Kidney epithelial cell (primary cell): Measurements from ENCODE around the gene SLC6A9. TPM values are rescaled to one million over a fixed set of nuclear protein-coding genes. Genes with fewer than 3 reads are reported as not detected.

ENCODE experiments used
- DNase-seq: peaks from one replicate; pipeline ENCODE4 v3.0.0-alpha.2; 2010; ENCODE audit warnings: low read depth
- H3K27me3 ChIP-seq: 2 replicates; pipeline ENCODE4 v1.6.0; 2011; ENCODE audit warnings: low read length; ENCODE audit not compliant: control insufficient read depth, insufficient read depth
- H3K36me3 ChIP-seq: 2 replicates; pipeline ENCODE4 v1.5.1; 2011; ENCODE audit warnings: low read length; ENCODE audit not compliant: control insufficient read depth, insufficient read depth
- H3K4me3 ChIP-seq: 2 replicates; pipeline ENCODE4 v1.5.1; 2011; ENCODE audit warnings: low read depth, mild to moderate bottlenecking, control low read depth, low read length
- CTCF ChIP-seq: IDR thresholded peaks from 2 replicates; pipeline ENCODE4 v1.5.1; 2011; ENCODE audit warnings: mild to moderate bottlenecking, moderate library complexity, low read length, control low read depth, inconsistent platforms; ENCODE audit not compliant: insufficient read depth, poor library complexity, severe bottlenecking
- total RNA-seq: library from RNA; depleted of rRNA; stranded (reverse); fragments of >200 nt; gene quantifications from 2 replicates; pipeline ENCODE4 v1.2.3, GENCODE V29; 2015

SLC6A9 gene
- total RNA-seq, 1 donor from 2014 or later, result 22.4 TPM

DNA sequence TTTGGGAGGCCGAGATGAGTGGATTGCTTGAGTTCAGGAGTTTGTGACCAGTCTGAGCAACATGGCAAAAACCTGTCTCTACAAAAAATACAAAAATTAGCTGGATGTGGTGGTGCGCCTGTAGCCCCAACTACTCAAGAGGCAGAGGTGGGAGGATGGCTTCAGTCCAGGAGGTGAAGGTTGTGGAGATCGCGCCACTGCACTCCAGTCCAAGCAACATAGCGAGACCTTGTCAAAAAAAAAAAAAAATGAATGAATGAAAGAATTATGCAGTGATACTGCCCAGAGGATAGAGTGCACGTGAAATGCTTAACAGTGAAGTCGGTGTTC, 61.9 kb downstream of the SLC6A9 start:
- DNase-seq, result no peak
- no peaks in the 10 kb centered on the region for H3K36me3 ChIP-seq

GRCh38 chr1:43968348-43968948, 62.8 kb downstream of the SLC6A9 start:
- no peaks in the 10 kb centered on the region for H3K36me3 ChIP-seq
- no peak overlapping the region for H3K4me3 ChIP-seq
- no peak for DNase-seq
- no peak for TF ChIP-seq CTCF
- no peaks in the 10 kb centered on the region for H3K27me3 ChIP-seq

More for the DNA sequence above, 61.9 kb downstream of the SLC6A9 start:
- no peak for TF ChIP-seq CTCF
- Histone ChIP-seq H3K4me3 (no peak overlapping the region), H3K27me3 (no peaks in the 10 kb centered on the region)

DNA sequence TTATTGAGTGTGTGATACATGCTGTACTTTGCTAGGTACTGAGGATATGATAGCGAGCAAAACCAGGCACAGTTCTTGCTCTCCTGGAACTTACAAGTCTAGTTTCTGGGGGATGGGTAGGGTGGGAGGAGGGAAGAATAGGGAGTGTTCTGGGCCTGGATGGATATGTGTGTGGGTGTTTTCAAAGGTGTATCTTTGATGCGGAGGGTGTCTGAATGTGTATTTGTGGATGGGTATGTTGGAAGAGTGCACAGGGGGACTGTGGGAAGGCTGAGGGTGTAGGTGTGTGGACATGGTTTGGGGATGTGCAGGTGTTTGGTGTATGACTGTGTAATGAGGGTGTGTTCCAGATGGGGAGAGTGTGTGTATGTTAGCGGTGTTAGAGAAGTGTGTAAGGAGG, 65.9 kb downstream of the SLC6A9 start:
- no peak overlapping the region for H3K4me3 ChIP-seq

DNA sequence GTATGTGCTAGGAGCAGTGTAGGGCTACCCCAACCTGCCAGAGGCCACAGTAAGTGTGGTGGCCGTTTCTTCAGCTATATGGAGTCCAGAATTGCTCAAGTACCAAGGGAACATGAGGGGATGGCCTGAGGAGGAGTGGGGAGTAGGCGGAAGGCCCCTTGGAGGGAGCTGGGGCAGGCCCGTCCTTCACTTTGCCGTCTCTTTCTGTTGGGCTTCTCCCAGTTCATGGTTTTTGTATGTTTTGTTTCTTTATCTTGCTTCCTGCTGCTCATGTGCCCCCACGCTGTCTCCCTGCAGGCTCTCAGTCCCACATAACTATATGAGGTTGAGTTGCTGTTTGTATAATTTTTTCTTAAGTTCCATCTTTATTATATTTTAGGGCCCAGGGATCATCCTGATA, 67.4 kb downstream of the SLC6A9 start:
- Histone ChIP-seq H3K4me3 (no peak overlapping the region), H3K36me3 (no peaks in the 10 kb centered on the region), H3K27me3 (no peaks in the 10 kb centered on the region)
- no peak for TF ChIP-seq CTCF
- DNase-seq, result no peak

More for the DNA sequence above, 65.9 kb downstream of the SLC6A9 start:
- DNase-seq, result no peak
- Histone ChIP-seq H3K36me3 (no peaks in the 10 kb centered on the region), H3K27me3 (no peaks in the 10 kb centered on the region)
- no peak for TF ChIP-seq CTCF

- no peaks in the 10 kb centered on the region for H3K36me3 ChIP-seq
- TF ChIP-seq CTCF, result no peak
Observed at GRCh38 chr1:43963006-43963405, 68.3 kb downstream of the SLC6A9 start.

DNA sequence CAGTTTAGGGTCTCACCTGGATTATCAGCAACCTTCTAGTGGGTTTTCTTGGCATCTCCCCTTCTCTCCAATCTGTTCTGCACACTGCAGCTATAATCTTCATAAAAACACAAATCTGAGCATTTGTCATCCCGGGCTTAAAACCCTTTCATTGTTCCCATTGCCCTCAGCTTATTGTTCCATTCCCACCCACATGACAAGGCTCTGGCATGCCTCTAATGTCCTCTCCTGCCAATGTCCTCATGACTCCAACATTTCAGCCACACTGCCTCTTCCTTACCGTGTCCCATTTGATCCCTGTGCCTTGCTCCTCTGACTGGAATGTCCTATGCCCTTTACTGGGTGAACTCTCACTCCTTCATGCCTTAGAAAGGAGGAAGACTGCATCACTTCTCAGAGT, 68.9 kb downstream of the SLC6A9 start:
- Histone ChIP-seq H3K36me3 (peaks cover under 1% of the 10 kb centered on the region), H3K27me3 (no peaks in the 10 kb centered on the region), H3K4me3 (no peak overlapping the region)
- TF ChIP-seq CTCF, result no peak
- no peak for DNase-seq

More at GRCh38 chr1:43963006-43963405, 68.3 kb downstream of the SLC6A9 start:
- DNase-seq, result no peak
- H3K27me3 ChIP-seq, result no peaks in the 10 kb centered on the region
- H3K4me3 ChIP-seq, result no peak overlapping the region
